ENCODE measurements around the gene CCDC88A. TPM values are rescaled to one million over a fixed set of nuclear protein-coding genes. Genes with fewer than 3 reads are reported as not detected.

Gene CCDC88A
- total and polyA plus RNA-seq, 2 donors: 39.6 to 40.8 TPM

- no peak overlapping the region for H3K4me3 ChIP-seq (ENCODE audit: low read length in 2 of 2)
- H3K4me1 ChIP-seq (ENCODE audit: control insufficient read depth in 2 of 2, insufficient read depth in 2 of 2, low read length in 2 of 2): no peaks in the 10 kb centered on the region
- no peak for DNase-seq (ENCODE audit: low read depth in 6 of 9, low spot score in 9 of 9)
- H3K27me3 ChIP-seq (ENCODE audit: control insufficient read depth in 2 of 2, insufficient read depth in 1 of 2, low read length in 1 of 2): no peaks in the 10 kb centered on the region
- H3K9me3 ChIP-seq (ENCODE audit: control insufficient read depth in 2 of 2, insufficient read depth in 1 of 2, low read length in 1 of 2): no peaks in the 10 kb centered on the region
- 98% methylated on average over 3 of the region's 3 CpGs for WGBS
- no peak overlapping the region for H3K27ac ChIP-seq (ENCODE audit: low read depth in 1 of 2, low read length in 1 of 2)
- H3K36me3 ChIP-seq (ENCODE audit: control insufficient read depth in 2 of 2, insufficient read depth in 2 of 2, low read length in 1 of 2): no peaks in the 10 kb centered on the region
Observed at GRCh38 chr2:55428258-55428657, 8.6 kb upstream of the CCDC88A start.

- no peaks in the 10 kb centered on the region for H3K36me3 ChIP-seq (ENCODE audit: control insufficient read depth in 2 of 2, insufficient read depth in 2 of 2, low read length in 1 of 2)
- no peak for DNase-seq (ENCODE audit: low read depth in 6 of 9, low spot score in 9 of 9)
- WGBS: 85% methylated on average over 3 of the region's 3 CpGs
- H3K4me3 ChIP-seq (ENCODE audit: low read length in 2 of 2): no peak overlapping the region
- H3K9me3 ChIP-seq (ENCODE audit: control insufficient read depth in 2 of 2, insufficient read depth in 1 of 2, low read length in 1 of 2): no peaks in the 10 kb centered on the region
- H3K4me1 ChIP-seq (ENCODE audit: control insufficient read depth in 2 of 2, insufficient read depth in 2 of 2, low read length in 2 of 2): peaks cover 4 to 8% of the 10 kb centered on the region in 2 donors
- no peak overlapping the region for H3K27ac ChIP-seq (ENCODE audit: low read depth in 1 of 2, low read length in 1 of 2)
- H3K27me3 ChIP-seq (ENCODE audit: control insufficient read depth in 2 of 2, insufficient read depth in 1 of 2, low read length in 1 of 2): no peaks in the 10 kb centered on the region
Observed at GRCh38 chr2:55425431-55425831, 5.8 kb upstream of the CCDC88A start.

GRCh38 chr2:55422876-55423665 lies 3.4 kb upstream of the CCDC88A start:
- peaks cover 0 to 3% of the 10 kb centered on the region in 2 donors for H3K9me3 ChIP-seq (ENCODE audit: control insufficient read depth in 2 of 2, insufficient read depth in 1 of 2, low read length in 1 of 2)
- no peak for DNase-seq (ENCODE audit: low read depth in 6 of 9, low spot score in 9 of 9)
- H3K27ac ChIP-seq (ENCODE audit: low read depth in 1 of 2, low read length in 1 of 2): no peak overlapping the region
- no peak overlapping the region for H3K4me3 ChIP-seq (ENCODE audit: low read length in 2 of 2)
- 93% methylated on average over 4 of the region's 4 CpGs for WGBS
- H3K36me3 ChIP-seq (ENCODE audit: control insufficient read depth in 2 of 2, insufficient read depth in 2 of 2, low read length in 1 of 2): no peaks in the 10 kb centered on the region
- no peaks in the 10 kb centered on the region for H3K27me3 ChIP-seq (ENCODE audit: control insufficient read depth in 2 of 2, insufficient read depth in 1 of 2, low read length in 1 of 2)
- peaks cover 8 to 10% of the 10 kb centered on the region in 2 donors for H3K4me1 ChIP-seq (ENCODE audit: control insufficient read depth in 2 of 2, insufficient read depth in 2 of 2, low read length in 2 of 2)

GRCh38 chr2:55421326-55421725 lies 1.7 kb upstream of the CCDC88A start:
- Histone ChIP-seq H3K9me3 (ENCODE audit: control insufficient read depth in 2 of 2, insufficient read depth in 1 of 2, low read length in 1 of 2) (peaks cover 0 to 3% of the 10 kb centered on the region in 2 donors), H3K4me1 (ENCODE audit: control insufficient read depth in 2 of 2, insufficient read depth in 2 of 2, low read length in 2 of 2) (peaks cover 8 to 10% of the 10 kb centered on the region in 2 donors), H3K27ac (ENCODE audit: low read depth in 1 of 2, low read length in 1 of 2) (no peak overlapping the region), H3K27me3 (ENCODE audit: control insufficient read depth in 2 of 2, insufficient read depth in 1 of 2, low read length in 1 of 2) (no peaks in the 10 kb centered on the region), H3K36me3 (ENCODE audit: control insufficient read depth in 2 of 2, insufficient read depth in 2 of 2, low read length in 1 of 2) (no peaks in the 10 kb centered on the region), H3K4me3 (ENCODE audit: low read length in 2 of 2) (no peak overlapping the region)
- WGBS: 95% methylated on average over 5 of the region's 5 CpGs
- DNase-seq (ENCODE audit: low read depth in 6 of 9, low spot score in 9 of 9): no peak

- Histone ChIP-seq H3K27ac (ENCODE audit: low read depth in 1 of 2, low read length in 1 of 2) (no peak overlapping the region), H3K4me3 (ENCODE audit: low read length in 2 of 2) (peak overlapping the region; percentile 62 to 94), H3K9me3 (ENCODE audit: control insufficient read depth in 2 of 2, insufficient read depth in 1 of 2, low read length in 1 of 2) (peaks cover 0 to 3% of the 10 kb centered on the region in 2 donors), H3K4me1 (ENCODE audit: control insufficient read depth in 2 of 2, insufficient read depth in 2 of 2, low read length in 2 of 2) (peaks cover 8 to 10% of the 10 kb centered on the region in 2 donors), H3K27me3 (ENCODE audit: control insufficient read depth in 2 of 2, insufficient read depth in 1 of 2, low read length in 1 of 2) (no peaks in the 10 kb centered on the region), H3K36me3 (ENCODE audit: control insufficient read depth in 2 of 2, insufficient read depth in 2 of 2, low read length in 1 of 2) (no peaks in the 10 kb centered on the region)
- DNase-seq (ENCODE audit: low read depth in 6 of 9, low spot score in 9 of 9): no peak
- 79% methylated on average over 6 of the region's 6 CpGs for WGBS
Observed at GRCh38 chr2:55420871-55421270, 1.2 kb upstream of the CCDC88A start.

GRCh38 chr2:55420439-55420725 lies 726 bp upstream of the CCDC88A start:
- Histone ChIP-seq H3K36me3 (ENCODE audit: control insufficient read depth in 2 of 2, insufficient read depth in 2 of 2, low read length in 1 of 2) (no peaks in the 10 kb centered on the region), H3K4me1 (ENCODE audit: control insufficient read depth in 2 of 2, insufficient read depth in 2 of 2, low read length in 2 of 2) (peaks cover 8 to 10% of the 10 kb centered on the region in 2 donors), H3K9me3 (ENCODE audit: control insufficient read depth in 2 of 2, insufficient read depth in 1 of 2, low read length in 1 of 2) (peaks cover 0 to 3% of the 10 kb centered on the region in 2 donors), H3K27me3 (ENCODE audit: control insufficient read depth in 2 of 2, insufficient read depth in 1 of 2, low read length in 1 of 2) (no peaks in the 10 kb centered on the region), H3K4me3 (ENCODE audit: low read length in 2 of 2) (peak overlapping the region; percentile 62 to 94), H3K27ac (ENCODE audit: low read depth in 1 of 2, low read length in 1 of 2) (peak overlapping the region in 1 of 2 donors; percentile 82)
- under 1% methylated on average over 3 of the region's 3 CpGs for WGBS
- DNase-seq (ENCODE audit: low read depth in 6 of 9, low spot score in 9 of 9): no peak

GRCh38 chr2:55419233-55419678 lies 400 bp downstream of the CCDC88A start:
- Histone ChIP-seq H3K4me3 (ENCODE audit: low read length in 2 of 2) (peak overlapping the region; percentile 62 to 94), H3K9me3 (ENCODE audit: control insufficient read depth in 2 of 2, insufficient read depth in 1 of 2, low read length in 1 of 2) (peaks cover 0 to 3% of the 10 kb centered on the region in 2 donors), H3K4me1 (ENCODE audit: control insufficient read depth in 2 of 2, insufficient read depth in 2 of 2, low read length in 2 of 2) (peaks cover 8 to 15% of the 10 kb centered on the region in 2 donors), H3K27me3 (ENCODE audit: control insufficient read depth in 2 of 2, insufficient read depth in 1 of 2, low read length in 1 of 2) (no peaks in the 10 kb centered on the region), H3K36me3 (ENCODE audit: control insufficient read depth in 2 of 2, insufficient read depth in 2 of 2, low read length in 1 of 2) (no peaks in the 10 kb centered on the region), H3K27ac (ENCODE audit: low read depth in 1 of 2, low read length in 1 of 2) (peak overlapping the region; percentile 82 to 89)
- DNase-seq (ENCODE audit: low read depth in 6 of 9, low spot score in 9 of 9): peak in 4 of 9 donors; percentile 16 to 60 (median 40)
- under 1% methylated on average over 31 of the region's 31 CpGs for WGBS

- H3K9me3 ChIP-seq (ENCODE audit: control insufficient read depth in 2 of 2, insufficient read depth in 1 of 2, low read length in 1 of 2): peaks cover 0 to 3% of the 10 kb centered on the region in 2 donors
- no peaks in the 10 kb centered on the region for H3K36me3 ChIP-seq (ENCODE audit: control insufficient read depth in 2 of 2, insufficient read depth in 2 of 2, low read length in 1 of 2)
- H3K27ac ChIP-seq (ENCODE audit: low read depth in 1 of 2, low read length in 1 of 2): peak overlapping the region; percentile 82 to 89
- H3K4me3 ChIP-seq (ENCODE audit: low read length in 2 of 2): peak overlapping the region; percentile 62 to 94
- 2% methylated on average over 11 of the region's 11 CpGs for WGBS
- peaks cover 8 to 15% of the 10 kb centered on the region in 2 donors for H3K4me1 ChIP-seq (ENCODE audit: control insufficient read depth in 2 of 2, insufficient read depth in 2 of 2, low read length in 2 of 2)
- DNase-seq (ENCODE audit: low read depth in 6 of 9, low spot score in 9 of 9): peak in 2 of 9 donors; percentile 24
- no peaks in the 10 kb centered on the region for H3K27me3 ChIP-seq (ENCODE audit: control insufficient read depth in 2 of 2, insufficient read depth in 1 of 2, low read length in 1 of 2)
Observed at GRCh38 chr2:55418512-55419232, 984 bp downstream of the CCDC88A start.

- H3K4me3 ChIP-seq (ENCODE audit: low read length in 2 of 2): peak overlapping the region in 1 of 2 donors; percentile 94
- H3K27ac ChIP-seq (ENCODE audit: low read depth in 1 of 2, low read length in 1 of 2): peak overlapping the region in 1 of 2 donors; percentile 89
- H3K9me3 ChIP-seq (ENCODE audit: control insufficient read depth in 2 of 2, insufficient read depth in 1 of 2, low read length in 1 of 2): peaks cover 0 to 3% of the 10 kb centered on the region in 2 donors
- 13% methylated on average over 2 of the region's 2 CpGs for WGBS
- DNase-seq (ENCODE audit: low read depth in 6 of 9, low spot score in 9 of 9): no peak
- H3K4me1 ChIP-seq (ENCODE audit: control insufficient read depth in 2 of 2, insufficient read depth in 2 of 2, low read length in 2 of 2): peaks cover 8 to 15% of the 10 kb centered on the region in 2 donors
- peaks cover 0 to 3% of the 10 kb centered on the region in 2 donors for H3K36me3 ChIP-seq (ENCODE audit: control insufficient read depth in 2 of 2, insufficient read depth in 2 of 2, low read length in 1 of 2)
- no peaks in the 10 kb centered on the region for H3K27me3 ChIP-seq (ENCODE audit: control insufficient read depth in 2 of 2, insufficient read depth in 1 of 2, low read length in 1 of 2)
Observed at GRCh38 chr2:55418072-55418471, 1.6 kb downstream of the CCDC88A start.

Data from thymus (tissue), 11 donors.